ENCODE measurements around the gene BCL7C.
"Not testable (repeated sequence)": the region's sequence is repeated elsewhere in the genome, so short reads cannot be mapped to it uniquely, and the experiment has no call there.

The BCL7C gene

GRCh38 chr16:30893744-30894539 lies at the start of gene BCL7C:
BCL7C (minus strand) TSS chr16:30894077; CDS start chr16:30893944, 133 bp downstream.
- Histone ChIP-seq H3K4me3 (ENCODE audit: low read depth, low read length) (peak within 1 kb of the TSS; percentile 90), H3K9ac (ENCODE audit: low read depth, low read length) (peak within 1 kb of the TSS; percentile 63), H3K36me3 (ENCODE audit: control insufficient read depth, insufficient read depth, low read length) (peaks cover 2% of the 10 kb centered on the region; the same call in 1 of the 2 replicates), H3K9me3 (ENCODE audit: control insufficient read depth, insufficient read depth, low read length) (no peaks in the 10 kb centered on the region), H3K27ac (ENCODE audit: low read depth, low read length) (peak within 1 kb of the TSS; percentile 51), H3K27me3 (ENCODE audit: control insufficient read depth, insufficient read depth, low read length) (peaks cover 14% of the 10 kb centered on the region), H3K4me1 (ENCODE audit: control insufficient read depth, insufficient read depth, low read length) (peaks cover 8% of the 10 kb centered on the region)

- H3K9me3 ChIP-seq (ENCODE audit: control insufficient read depth, insufficient read depth, low read length): no peaks in the 10 kb centered on the region
- peak overlapping the region; percentile 91 for H3K27ac ChIP-seq (ENCODE audit: low read depth, low read length)
- no peaks in the 10 kb centered on the region for H3K27me3 ChIP-seq (ENCODE audit: control insufficient read depth, insufficient read depth, low read length)
- H3K4me1 ChIP-seq (ENCODE audit: control insufficient read depth, insufficient read depth, low read length): peaks cover 21% of the 10 kb centered on the region
- H3K9ac ChIP-seq (ENCODE audit: low read depth, low read length): no peak overlapping the region
- H3K4me3 ChIP-seq (ENCODE audit: low read depth, low read length): no peak overlapping the region
- peaks cover 50% of the 10 kb centered on the region for H3K36me3 ChIP-seq (ENCODE audit: control insufficient read depth, insufficient read depth, low read length)
These were observed 48.5 kb upstream of the BCL7C start for GRCh38 chr16:30942426-30942806.

- no peaks in the 10 kb centered on the region for H3K9me3 ChIP-seq (ENCODE audit: control insufficient read depth, insufficient read depth, low read length)
- H3K9ac ChIP-seq (ENCODE audit: low read depth, low read length): no peak overlapping the region
- H3K27ac ChIP-seq (ENCODE audit: low read depth, low read length): peak overlapping the region; percentile 91
- H3K4me3 ChIP-seq (ENCODE audit: low read depth, low read length): no peak overlapping the region
- H3K27me3 ChIP-seq (ENCODE audit: control insufficient read depth, insufficient read depth, low read length): no peaks in the 10 kb centered on the region
- H3K36me3 ChIP-seq (ENCODE audit: control insufficient read depth, insufficient read depth, low read length): peaks cover 55% of the 10 kb centered on the region
- H3K4me1 ChIP-seq (ENCODE audit: control insufficient read depth, insufficient read depth, low read length): peaks cover 16% of the 10 kb centered on the region
These were observed 47.9 kb upstream of the BCL7C start for GRCh38 chr16:30941600-30942425.

GRCh38 chr16:30939571-30939970 lies 45.7 kb upstream of the BCL7C start:
- H3K27me3 ChIP-seq (ENCODE audit: control insufficient read depth, insufficient read depth, low read length); H3K9me3 ChIP-seq (ENCODE audit: control insufficient read depth, insufficient read depth, low read length); H3K27ac ChIP-seq (ENCODE audit: low read depth, low read length); H3K4me3 ChIP-seq (ENCODE audit: low read depth, low read length); H3K9ac ChIP-seq (ENCODE audit: low read depth, low read length): not testable (repeated sequence)
- peaks cover 11% of the 10 kb centered on the region for H3K4me1 ChIP-seq (ENCODE audit: control insufficient read depth, insufficient read depth, low read length)
- H3K36me3 ChIP-seq (ENCODE audit: control insufficient read depth, insufficient read depth, low read length): peaks cover 50% of the 10 kb centered on the region

- Histone ChIP-seq H3K9ac (ENCODE audit: low read depth, low read length) (no peak overlapping the region), H3K9me3 (ENCODE audit: control insufficient read depth, insufficient read depth, low read length) (no peaks in the 10 kb centered on the region), H3K4me1 (ENCODE audit: control insufficient read depth, insufficient read depth, low read length) (peaks cover 11% of the 10 kb centered on the region), H3K36me3 (ENCODE audit: control insufficient read depth, insufficient read depth, low read length) (peaks cover 37% of the 10 kb centered on the region), H3K27me3 (ENCODE audit: control insufficient read depth, insufficient read depth, low read length) (no peaks in the 10 kb centered on the region), H3K27ac (ENCODE audit: low read depth, low read length) (no peak overlapping the region), H3K4me3 (ENCODE audit: low read depth, low read length) (no peak overlapping the region)
These were observed 43.8 kb upstream of the BCL7C start for GRCh38 chr16:30937692-30938091.

GRCh38 chr16:30934827-30935557 lies 41.1 kb upstream of the BCL7C start:
- Histone ChIP-seq H3K4me3 (ENCODE audit: low read depth, low read length) (no peak overlapping the region), H3K9me3 (ENCODE audit: control insufficient read depth, insufficient read depth, low read length) (no peaks in the 10 kb centered on the region), H3K4me1 (ENCODE audit: control insufficient read depth, insufficient read depth, low read length) (no peaks in the 10 kb centered on the region), H3K27ac (ENCODE audit: low read depth, low read length) (no peak overlapping the region), H3K9ac (ENCODE audit: low read depth, low read length) (no peak overlapping the region), H3K27me3 (ENCODE audit: control insufficient read depth, insufficient read depth, low read length) (no peaks in the 10 kb centered on the region), H3K36me3 (ENCODE audit: control insufficient read depth, insufficient read depth, low read length) (peaks cover 49% of the 10 kb centered on the region)

GRCh38 chr16:30931068-30931650 lies 37.3 kb upstream of the BCL7C start:
- peaks cover 61% of the 10 kb centered on the region for H3K36me3 ChIP-seq (ENCODE audit: control insufficient read depth, insufficient read depth, low read length)
- no peaks in the 10 kb centered on the region for H3K9me3 ChIP-seq (ENCODE audit: control insufficient read depth, insufficient read depth, low read length)
- no peak overlapping the region for H3K27ac ChIP-seq (ENCODE audit: low read depth, low read length)
- no peak overlapping the region for H3K9ac ChIP-seq (ENCODE audit: low read depth, low read length)
- H3K4me3 ChIP-seq (ENCODE audit: low read depth, low read length): no peak overlapping the region
- H3K27me3 ChIP-seq (ENCODE audit: control insufficient read depth, insufficient read depth, low read length): no peaks in the 10 kb centered on the region
- no peaks in the 10 kb centered on the region for H3K4me1 ChIP-seq (ENCODE audit: control insufficient read depth, insufficient read depth, low read length)

GRCh38 chr16:30930160-30930571 lies 36.3 kb upstream of the BCL7C start:
- H3K4me3 ChIP-seq (ENCODE audit: low read depth, low read length): no peak overlapping the region
- no peaks in the 10 kb centered on the region for H3K9me3 ChIP-seq (ENCODE audit: control insufficient read depth, insufficient read depth, low read length)
- no peak overlapping the region for H3K9ac ChIP-seq (ENCODE audit: low read depth, low read length)
- peaks cover 58% of the 10 kb centered on the region for H3K36me3 ChIP-seq (ENCODE audit: control insufficient read depth, insufficient read depth, low read length)
- no peaks in the 10 kb centered on the region for H3K4me1 ChIP-seq (ENCODE audit: control insufficient read depth, insufficient read depth, low read length)
- no peak overlapping the region for H3K27ac ChIP-seq (ENCODE audit: low read depth, low read length)
- no peaks in the 10 kb centered on the region for H3K27me3 ChIP-seq (ENCODE audit: control insufficient read depth, insufficient read depth, low read length)

GRCh38 chr16:30929167-30929566 lies 35.3 kb upstream of the BCL7C start:
- Histone ChIP-seq H3K4me1 (ENCODE audit: control insufficient read depth, insufficient read depth, low read length) (no peaks in the 10 kb centered on the region; the same call in 1 of the 2 replicates), H3K27me3 (ENCODE audit: control insufficient read depth, insufficient read depth, low read length) (no peaks in the 10 kb centered on the region), H3K27ac (ENCODE audit: low read depth, low read length) (no peak overlapping the region), H3K4me3 (ENCODE audit: low read depth, low read length) (no peak overlapping the region), H3K36me3 (ENCODE audit: control insufficient read depth, insufficient read depth, low read length) (peaks cover 53% of the 10 kb centered on the region), H3K9me3 (ENCODE audit: control insufficient read depth, insufficient read depth, low read length) (no peaks in the 10 kb centered on the region), H3K9ac (ENCODE audit: low read depth, low read length) (no peak overlapping the region)

GRCh38 chr16:30928390-30928789 lies 34.5 kb upstream of the BCL7C start:
- no peaks in the 10 kb centered on the region; the same call in 1 of the 2 replicates for H3K4me1 ChIP-seq (ENCODE audit: control insufficient read depth, insufficient read depth, low read length)
- no peak overlapping the region for H3K9ac ChIP-seq (ENCODE audit: low read depth, low read length)

More at GRCh38 chr16:30928390-30928789, 34.5 kb upstream of the BCL7C start:
- H3K4me3 ChIP-seq (ENCODE audit: low read depth, low read length): no peak overlapping the region
- no peaks in the 10 kb centered on the region for H3K9me3 ChIP-seq (ENCODE audit: control insufficient read depth, insufficient read depth, low read length)
- H3K36me3 ChIP-seq (ENCODE audit: control insufficient read depth, insufficient read depth, low read length): peaks cover 53% of the 10 kb centered on the region
- H3K27me3 ChIP-seq (ENCODE audit: control insufficient read depth, insufficient read depth, low read length): no peaks in the 10 kb centered on the region
- H3K27ac ChIP-seq (ENCODE audit: low read depth, low read length): no peak overlapping the region
